ENCODE data around the gene GRID2. TPM values are rescaled to one million over a fixed set of nuclear protein-coding genes. Genes with fewer than 3 reads are reported as not detected.

Gene GRID2
- total and polyA plus RNA-seq, 4 donors: under 0.01 to 0.02 TPM; not detected in 2

DNA sequence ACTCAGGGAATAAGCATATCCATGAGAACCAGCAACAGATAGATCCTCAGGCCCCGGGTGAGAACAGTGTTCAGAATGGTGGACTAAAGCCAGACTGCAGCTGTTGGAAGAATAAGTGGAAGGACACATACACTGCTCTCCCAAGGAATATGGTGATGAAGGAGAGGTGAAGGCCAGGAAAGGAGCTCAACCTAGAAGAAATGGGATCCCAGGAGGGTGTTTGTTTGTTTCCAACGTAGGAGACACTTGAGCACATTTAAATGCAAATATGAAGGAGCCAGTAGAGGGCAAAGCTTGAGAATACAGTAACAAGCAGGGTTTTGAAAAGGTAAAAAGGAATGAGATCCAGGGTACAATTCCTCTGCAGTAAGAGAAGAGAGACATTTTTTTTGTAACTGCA is 1482.4 kb downstream of the GRID2 start:
- peaks cover 0 to 3% (median 0%) of the 10 kb centered on the region in 4 donors for H3K27me3 ChIP-seq (ENCODE audit: control insufficient read depth in 4 of 4, insufficient read depth in 4 of 4, low read length in 3 of 4)
- 64% methylated on average over 2 of the region's 2 CpGs for WGBS
- no peak overlapping the region for H3K27ac ChIP-seq (ENCODE audit: low read depth in 1 of 2, low read length in 2 of 2)
- H3K9me3 ChIP-seq (ENCODE audit: control insufficient read depth in 4 of 4, low read length in 3 of 4): no peaks in the 10 kb centered on the region
- no peak for DNase-seq (ENCODE audit: low spot score)
- no peak for TF ChIP-seq HNF4A (conservative IDR thresholded peaks at IDR 0.05)
- no peak for TF ChIP-seq TAF1 (conservative IDR thresholded peaks at IDR 0.05)
- TF ChIP-seq JUND (IDR thresholded peaks at IDR 0.05): no peak
- TF ChIP-seq, protein P1, sequence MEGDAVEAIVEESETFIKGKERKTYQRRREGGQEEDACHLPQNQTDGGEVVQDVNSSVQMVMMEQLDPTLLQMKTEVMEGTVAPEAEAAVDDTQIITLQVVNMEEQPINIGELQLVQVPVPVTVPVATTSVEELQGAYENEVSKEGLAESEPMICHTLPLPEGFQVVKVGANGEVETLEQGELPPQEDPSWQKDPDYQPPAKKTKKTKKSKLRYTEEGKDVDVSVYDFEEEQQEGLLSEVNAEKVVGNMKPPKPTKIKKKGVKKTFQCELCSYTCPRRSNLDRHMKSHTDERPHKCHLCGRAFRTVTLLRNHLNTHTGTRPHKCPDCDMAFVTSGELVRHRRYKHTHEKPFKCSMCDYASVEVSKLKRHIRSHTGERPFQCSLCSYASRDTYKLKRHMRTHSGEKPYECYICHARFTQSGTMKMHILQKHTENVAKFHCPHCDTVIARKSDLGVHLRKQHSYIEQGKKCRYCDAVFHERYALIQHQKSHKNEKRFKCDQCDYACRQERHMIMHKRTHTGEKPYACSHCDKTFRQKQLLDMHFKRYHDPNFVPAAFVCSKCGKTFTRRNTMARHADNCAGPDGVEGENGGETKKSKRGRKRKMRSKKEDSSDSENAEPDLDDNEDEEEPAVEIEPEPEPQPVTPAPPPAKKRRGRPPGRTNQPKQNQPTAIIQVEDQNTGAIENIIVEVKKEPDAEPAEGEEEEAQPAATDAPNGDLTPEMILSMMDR (IDR thresholded peaks at IDR 0.05; ENCODE audit: low read depth, low read length, missing input control): no peak
- TF ChIP-seq, protein P2, sequence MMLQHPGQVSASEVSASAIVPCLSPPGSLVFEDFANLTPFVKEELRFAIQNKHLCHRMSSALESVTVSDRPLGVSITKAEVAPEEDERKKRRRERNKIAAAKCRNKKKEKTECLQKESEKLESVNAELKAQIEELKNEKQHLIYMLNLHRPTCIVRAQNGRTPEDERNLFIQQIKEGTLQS (IDR thresholded peaks at IDR 0.05): no peak
- no peak for TF ChIP-seq HNF4G (IDR thresholded peaks at IDR 0.05)
- no peak for TF ChIP-seq YY1 (IDR thresholded peaks at IDR 0.05)
- no peak for TF ChIP-seq FOXA2 (IDR thresholded peaks at IDR 0.05)
- TF ChIP-seq, protein P3, sequence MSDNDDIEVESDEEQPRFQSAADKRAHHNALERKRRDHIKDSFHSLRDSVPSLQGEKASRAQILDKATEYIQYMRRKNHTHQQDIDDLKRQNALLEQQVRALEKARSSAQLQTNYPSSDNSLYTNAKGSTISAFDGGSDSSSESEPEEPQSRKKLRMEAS (IDR thresholded peaks at IDR 0.05): no peak
- TF ChIP-seq EGR1 (IDR thresholded peaks at IDR 0.05; ENCODE audit: low read depth in 2 of 2): no peak
- TF ChIP-seq GABPA (IDR thresholded peaks at IDR 0.05 in 1 of 2, conservative IDR thresholded peaks at IDR 0.05 in 1 of 2): no peak
- TF ChIP-seq, protein P4, sequence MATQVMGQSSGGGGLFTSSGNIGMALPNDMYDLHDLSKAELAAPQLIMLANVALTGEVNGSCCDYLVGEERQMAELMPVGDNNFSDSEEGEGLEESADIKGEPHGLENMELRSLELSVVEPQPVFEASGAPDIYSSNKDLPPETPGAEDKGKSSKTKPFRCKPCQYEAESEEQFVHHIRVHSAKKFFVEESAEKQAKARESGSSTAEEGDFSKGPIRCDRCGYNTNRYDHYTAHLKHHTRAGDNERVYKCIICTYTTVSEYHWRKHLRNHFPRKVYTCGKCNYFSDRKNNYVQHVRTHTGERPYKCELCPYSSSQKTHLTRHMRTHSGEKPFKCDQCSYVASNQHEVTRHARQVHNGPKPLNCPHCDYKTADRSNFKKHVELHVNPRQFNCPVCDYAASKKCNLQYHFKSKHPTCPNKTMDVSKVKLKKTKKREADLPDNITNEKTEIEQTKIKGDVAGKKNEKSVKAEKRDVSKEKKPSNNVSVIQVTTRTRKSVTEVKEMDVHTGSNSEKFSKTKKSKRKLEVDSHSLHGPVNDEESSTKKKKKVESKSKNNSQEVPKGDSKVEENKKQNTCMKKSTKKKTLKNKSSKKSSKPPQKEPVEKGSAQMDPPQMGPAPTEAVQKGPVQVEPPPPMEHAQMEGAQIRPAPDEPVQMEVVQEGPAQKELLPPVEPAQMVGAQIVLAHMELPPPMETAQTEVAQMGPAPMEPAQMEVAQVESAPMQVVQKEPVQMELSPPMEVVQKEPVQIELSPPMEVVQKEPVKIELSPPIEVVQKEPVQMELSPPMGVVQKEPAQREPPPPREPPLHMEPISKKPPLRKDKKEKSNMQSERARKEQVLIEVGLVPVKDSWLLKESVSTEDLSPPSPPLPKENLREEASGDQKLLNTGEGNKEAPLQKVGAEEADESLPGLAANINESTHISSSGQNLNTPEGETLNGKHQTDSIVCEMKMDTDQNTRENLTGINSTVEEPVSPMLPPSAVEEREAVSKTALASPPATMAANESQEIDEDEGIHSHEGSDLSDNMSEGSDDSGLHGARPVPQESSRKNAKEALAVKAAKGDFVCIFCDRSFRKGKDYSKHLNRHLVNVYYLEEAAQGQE (IDR thresholded peaks at IDR 0.05): no peak
- TF ChIP-seq RXRA (IDR thresholded peaks at IDR 0.05): no peak
- TF ChIP-seq SP1 (IDR thresholded peaks at IDR 0.05): no peak
- TF ChIP-seq NR2F2 (IDR thresholded peaks at IDR 0.05): no peak
- no peak overlapping the region for H3K9ac ChIP-seq (ENCODE audit: low read depth in 1 of 2, low read length in 2 of 2)
- no peaks in the 10 kb centered on the region for H3K36me3 ChIP-seq (ENCODE audit: control insufficient read depth in 4 of 4, insufficient read depth in 3 of 4, low read depth in 1 of 4, low read length in 3 of 4)
- H3K4me3 ChIP-seq (ENCODE audit: low read depth in 1 of 3, low read length in 3 of 3): no peak overlapping the region
- H3K4me1 ChIP-seq (ENCODE audit: control insufficient read depth in 4 of 4, insufficient read depth in 4 of 4, low read length in 3 of 4): no peaks in the 10 kb centered on the region

DNA sequence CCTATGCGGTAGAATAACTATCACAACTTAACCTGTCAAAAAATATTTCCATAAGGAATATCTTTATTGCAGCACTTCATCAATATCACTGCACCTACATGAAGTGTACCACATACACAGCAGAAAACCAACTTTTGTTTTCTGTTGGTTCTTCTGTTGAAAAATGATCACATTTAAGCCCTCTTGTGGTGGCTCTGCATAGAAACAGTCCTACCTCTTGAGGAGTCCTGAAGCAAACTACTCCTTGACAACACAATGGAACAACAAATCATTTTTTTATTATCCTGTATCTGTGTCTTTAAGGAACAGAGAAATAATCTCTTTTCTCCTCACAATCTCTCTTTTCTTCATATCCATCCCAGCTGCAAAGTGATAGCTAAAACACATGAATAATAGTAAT is 1484.9 kb downstream of the GRID2 start:
- Histone ChIP-seq H3K4me1 (ENCODE audit: control insufficient read depth in 4 of 4, insufficient read depth in 4 of 4, low read length in 3 of 4) (no peaks in the 10 kb centered on the region), H3K27ac (ENCODE audit: low read depth in 1 of 2, low read length in 2 of 2) (no peak overlapping the region), H3K9me3 (ENCODE audit: control insufficient read depth in 4 of 4, low read length in 3 of 4) (no peaks in the 10 kb centered on the region), H3K4me3 (ENCODE audit: low read depth in 1 of 3, low read length in 3 of 3) (no peak overlapping the region), H3K27me3 (ENCODE audit: control insufficient read depth in 4 of 4, insufficient read depth in 4 of 4, low read length in 3 of 4) (peaks cover 0 to 5% (median 0%) of the 10 kb centered on the region in 4 donors), H3K9ac (ENCODE audit: low read depth in 1 of 2, low read length in 2 of 2) (no peak overlapping the region), H3K36me3 (ENCODE audit: control insufficient read depth in 4 of 4, insufficient read depth in 3 of 4, low read depth in 1 of 4, low read length in 3 of 4) (no peaks in the 10 kb centered on the region)
- 88% methylated on average over 1 of the region's 1 CpG for WGBS
- no peak for TF ChIP-seq HNF4G (IDR thresholded peaks at IDR 0.05)
- TF ChIP-seq, protein P1 (IDR thresholded peaks at IDR 0.05; ENCODE audit: low read depth, low read length, missing input control): peak; percentile 13
- DNase-seq (ENCODE audit: low spot score): no peak

All from liver (tissue), 9 donors.